ENCODE results near the gene MYO9A.
"Not testable (repeated sequence)": the region's sequence is repeated elsewhere in the genome, so short reads cannot be mapped to it uniquely, and the experiment has no call there.

MYO9A gene

DNA sequence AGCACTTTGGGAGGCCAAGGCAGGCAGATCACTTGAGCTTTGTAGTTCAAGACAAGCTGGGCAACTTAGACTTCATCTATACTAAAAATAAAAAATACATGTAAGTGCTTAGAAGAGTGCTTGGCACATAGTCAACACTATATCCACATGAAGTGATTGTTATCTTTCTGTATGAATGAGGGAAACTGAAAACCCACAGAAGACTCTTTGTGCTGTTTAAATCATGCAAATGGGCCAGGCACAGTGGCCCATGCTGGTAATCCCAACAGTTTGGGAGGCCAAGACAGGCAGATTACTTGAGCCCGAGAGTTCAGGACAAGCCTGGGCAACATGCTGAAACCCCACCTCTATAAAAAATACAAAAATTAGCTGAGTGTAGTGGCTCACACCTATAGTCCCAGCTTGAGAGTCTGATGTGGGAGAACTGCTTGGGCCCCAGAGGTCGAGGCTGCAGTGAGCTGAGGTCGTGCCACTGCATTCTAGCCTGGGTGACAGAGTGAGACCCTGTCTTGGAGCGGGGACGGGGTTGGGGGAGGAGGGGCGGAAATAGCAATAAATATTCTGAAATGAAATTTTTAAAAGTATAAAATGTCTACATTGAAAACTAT is 177.9 kb downstream of the MYO9A start:
- no peak for FAIRE-seq

DNA sequence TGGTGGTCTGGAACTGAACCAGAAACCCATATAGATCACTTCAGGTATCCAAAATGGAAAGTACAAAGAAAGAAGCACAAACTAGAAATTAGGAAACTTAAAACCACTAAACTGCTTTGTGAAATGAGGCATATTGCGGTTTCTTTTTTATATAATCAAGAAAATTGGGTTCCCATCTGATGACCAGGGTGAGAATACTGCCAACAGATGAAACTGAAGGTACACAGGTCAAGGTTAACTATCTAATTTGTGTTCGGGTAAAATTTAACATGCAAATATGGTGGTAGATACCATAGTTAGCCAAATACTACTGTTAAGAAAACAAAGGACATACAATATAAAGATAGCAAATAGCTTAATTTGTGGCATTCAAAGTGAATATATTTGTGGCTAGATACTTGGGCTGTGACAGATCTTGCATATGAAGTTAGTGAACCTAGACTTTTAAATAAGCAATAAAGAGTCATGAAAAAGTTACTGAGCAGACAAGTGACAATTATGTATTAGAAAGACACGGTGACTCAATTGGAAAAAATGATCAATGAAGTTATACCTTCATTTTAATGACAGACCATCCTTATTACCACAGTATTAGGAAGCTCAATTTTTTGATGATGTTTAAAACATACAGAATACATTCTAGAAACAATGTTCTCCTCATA is 180.2 kb downstream of the MYO9A start:
- no peak for FAIRE-seq

DNA sequence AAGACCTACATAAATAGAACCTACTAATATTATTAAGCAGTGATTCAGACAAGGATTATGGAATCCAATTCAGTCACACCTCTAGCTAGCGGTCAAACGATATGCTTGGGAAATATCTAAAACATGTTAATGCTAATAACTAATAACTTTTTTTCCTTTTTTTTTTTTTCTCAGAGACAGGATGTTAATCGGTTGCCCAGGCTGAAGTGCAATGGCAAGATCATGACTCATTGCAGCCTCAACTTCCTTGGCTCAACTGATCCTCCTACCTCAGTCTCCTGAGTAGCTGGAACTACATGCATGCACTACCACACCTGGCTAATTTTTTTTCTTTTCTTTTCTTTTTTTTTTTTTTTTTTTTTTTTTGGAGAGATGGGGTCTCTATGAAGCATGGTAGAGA is 183.5 kb downstream of the MYO9A start:
- FAIRE-seq = no peak

DNA sequence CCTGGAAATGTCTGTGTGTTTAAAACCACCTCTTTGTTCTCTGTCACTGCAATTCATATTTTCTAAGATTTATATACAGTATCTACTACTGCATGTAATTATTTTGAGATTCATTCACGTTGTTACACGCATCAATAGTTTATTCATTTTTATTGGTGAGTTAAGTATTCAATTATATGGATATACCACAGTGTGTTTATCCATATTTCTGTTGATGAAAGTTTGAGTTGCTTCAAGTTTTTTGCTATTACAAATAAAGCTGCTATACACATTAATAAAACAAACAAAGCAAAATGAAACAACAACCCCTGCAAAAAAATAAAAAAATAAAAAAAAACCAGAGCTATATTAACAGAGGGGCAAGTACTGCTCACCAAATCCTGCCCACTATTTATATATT is 185.3 kb downstream of the MYO9A start:
- no peak for FAIRE-seq

DNA sequence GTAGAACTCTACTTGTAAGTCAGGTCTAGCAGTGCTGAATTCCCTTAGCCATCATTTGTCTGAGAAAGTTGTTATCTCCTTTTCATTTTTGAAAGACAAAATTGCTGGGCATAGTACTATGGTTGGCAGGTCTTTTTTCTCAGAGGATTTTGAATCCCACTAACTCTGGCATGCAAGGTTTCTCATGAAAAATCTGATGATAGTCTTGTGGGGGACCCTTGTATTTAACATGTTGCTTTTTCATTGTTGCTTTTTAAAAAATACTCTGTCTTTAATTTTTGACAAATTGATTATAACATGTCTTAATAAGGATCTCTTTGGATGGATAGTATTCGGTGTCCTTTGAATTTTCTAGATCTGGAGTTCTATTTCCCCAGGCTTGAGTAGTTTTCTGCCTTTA is 186.7 kb downstream of the MYO9A start:
- no peak for FAIRE-seq

DNA sequence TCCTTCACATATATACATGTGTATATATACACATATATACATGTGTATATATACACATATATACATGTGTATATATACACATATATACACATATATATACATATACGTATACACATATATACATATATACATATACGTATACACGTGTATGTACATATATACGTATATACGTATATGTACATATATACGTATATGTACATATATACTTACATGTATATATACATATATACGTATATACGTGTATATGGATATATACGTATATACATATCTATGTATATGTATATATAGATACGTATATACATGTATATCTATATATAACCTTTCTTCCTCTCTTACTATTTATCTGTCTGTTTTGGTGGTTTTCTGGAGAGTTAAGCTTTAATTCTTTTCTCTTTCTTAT is 192.8 kb downstream of the MYO9A start:
- FAIRE-seq = peak; percentile 34

DNA sequence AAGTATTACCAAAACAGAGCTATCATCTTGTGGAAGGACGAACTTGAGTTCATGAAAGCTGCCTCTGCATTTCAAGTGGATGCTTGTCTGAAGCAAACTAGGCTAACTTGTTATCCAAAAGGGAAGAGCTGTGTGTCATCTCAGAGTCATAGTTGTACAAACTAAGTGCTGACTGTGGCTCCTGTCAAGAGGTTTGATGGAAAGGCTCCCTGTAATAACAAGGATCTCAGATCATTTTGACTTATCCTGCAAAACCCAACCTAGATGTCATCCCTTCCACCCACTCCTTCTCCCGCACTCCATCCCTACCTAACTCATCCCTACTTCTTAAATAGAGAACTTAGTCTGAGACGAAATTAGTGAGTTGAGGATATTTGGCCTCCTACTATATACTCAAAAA is 196.8 kb downstream of the MYO9A start:
- no peak for FAIRE-seq

DNA sequence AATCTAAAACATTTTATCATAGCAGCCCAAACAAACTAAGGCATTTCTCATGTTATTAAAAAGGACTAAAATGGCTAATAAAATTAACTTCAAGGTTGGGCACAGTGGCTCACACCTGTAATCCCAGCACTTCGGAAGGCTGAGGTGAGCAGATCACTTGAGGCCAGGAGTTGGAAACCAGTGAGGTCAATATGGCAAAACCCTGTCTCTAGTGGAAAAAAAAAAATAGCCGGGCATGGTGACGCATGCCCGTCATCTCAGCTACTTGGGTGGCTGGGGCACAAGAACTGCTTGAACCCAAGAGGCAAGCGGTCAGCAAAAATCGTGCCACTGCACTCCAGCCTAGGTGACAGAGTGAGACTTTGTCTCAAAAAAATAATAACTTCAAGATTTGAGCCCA is 197.4 kb downstream of the MYO9A start:
- FAIRE-seq = no peak

DNA sequence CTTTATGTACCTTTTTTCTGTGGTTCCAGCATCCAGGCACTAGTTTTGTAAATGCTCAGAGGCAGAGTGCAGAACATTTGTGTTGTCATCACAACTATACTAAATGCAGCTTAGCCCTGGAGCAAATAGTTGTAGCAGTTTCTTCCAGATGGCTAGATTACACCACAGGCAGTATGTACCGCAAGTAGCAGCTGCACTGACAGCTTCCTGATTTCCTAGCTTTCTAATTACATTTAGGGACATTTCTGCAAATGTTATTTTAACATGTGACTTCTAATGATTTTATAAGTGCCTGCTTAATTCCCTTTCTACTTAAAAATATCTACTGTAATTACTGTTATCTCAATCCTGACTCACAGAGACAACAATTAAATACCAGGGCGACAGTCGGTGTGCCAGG is 201.1 kb downstream of the MYO9A start:
- no peak for FAIRE-seq

DNA sequence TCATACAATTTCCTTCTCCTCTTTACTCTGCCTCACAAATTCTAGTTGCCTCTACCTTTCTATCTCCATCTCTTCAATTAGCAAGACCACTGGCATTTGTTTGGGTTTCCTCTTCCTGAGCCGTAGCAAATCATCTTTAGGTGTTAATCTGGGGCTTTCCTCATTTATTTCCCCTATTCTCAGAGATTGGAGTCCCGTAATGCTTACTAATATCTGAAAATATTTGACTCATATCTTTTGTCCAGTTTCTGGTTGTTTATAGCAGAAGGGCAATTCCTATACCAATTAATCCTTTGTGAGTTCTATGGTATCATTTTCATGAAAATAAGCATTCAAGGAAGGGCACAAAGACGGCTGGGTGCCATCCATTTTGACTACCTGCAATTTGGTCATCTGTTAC is 203.9 kb downstream of the MYO9A start:
- FAIRE-seq = no peak

DNA sequence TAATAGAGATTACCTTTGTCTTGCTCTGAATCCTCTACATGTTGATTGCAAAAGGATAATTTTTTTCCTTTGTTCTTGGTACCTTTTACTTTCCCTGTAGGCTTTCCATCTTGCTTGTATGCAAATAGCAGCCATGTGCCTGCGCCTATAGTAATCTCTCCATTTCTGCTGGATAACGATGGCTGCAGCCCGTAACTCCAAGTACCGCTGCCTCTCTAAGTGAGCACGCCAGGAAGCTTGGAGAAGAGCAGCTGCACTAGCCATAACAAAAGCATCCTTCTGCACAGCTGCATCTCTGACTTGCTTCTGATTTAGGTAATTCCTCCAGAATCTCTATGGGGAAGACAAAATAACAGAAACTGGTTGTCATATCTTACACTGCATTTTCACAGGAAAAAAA is 218.3 kb downstream of the MYO9A start:
- no peak for FAIRE-seq

DNA sequence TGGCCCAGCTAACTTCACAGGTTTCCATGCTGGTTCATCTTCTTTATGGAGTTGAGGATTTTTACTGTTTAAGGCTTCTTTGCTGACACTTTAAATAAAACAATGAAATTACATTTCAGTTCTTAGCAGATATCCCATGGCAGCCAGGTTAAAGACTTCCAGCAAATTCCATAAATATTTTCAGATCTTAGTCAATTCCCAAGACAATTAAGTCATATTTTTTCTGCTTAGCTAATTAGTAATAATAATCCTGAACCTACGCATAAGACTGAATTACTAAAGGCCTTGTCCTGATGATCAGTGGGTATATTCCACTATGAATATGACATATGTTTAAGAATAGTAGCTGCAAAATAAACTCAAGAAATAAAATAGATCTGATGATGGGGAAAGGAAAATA is 224.3 kb downstream of the MYO9A start:
- FAIRE-seq = no peak

DNA sequence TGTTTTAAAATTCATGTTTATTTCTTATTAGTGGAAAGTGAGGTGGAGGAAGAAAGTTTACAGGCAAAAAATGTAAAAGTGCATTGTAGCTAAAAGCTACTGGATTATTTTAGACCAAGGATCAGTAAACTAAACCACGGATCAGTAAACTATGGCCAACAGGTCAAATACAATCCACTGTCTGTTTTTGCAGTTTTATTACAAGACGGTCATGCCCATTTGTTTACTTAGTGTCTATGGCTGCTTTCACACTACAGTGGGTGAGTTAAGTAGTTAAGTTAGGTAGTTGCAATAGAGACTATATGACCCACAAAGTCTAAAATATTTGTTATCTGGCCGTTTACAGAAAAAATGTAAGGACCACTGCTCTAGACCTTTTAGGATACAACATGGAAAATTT is 225.6 kb downstream of the MYO9A start:
- FAIRE-seq = no peak

DNA sequence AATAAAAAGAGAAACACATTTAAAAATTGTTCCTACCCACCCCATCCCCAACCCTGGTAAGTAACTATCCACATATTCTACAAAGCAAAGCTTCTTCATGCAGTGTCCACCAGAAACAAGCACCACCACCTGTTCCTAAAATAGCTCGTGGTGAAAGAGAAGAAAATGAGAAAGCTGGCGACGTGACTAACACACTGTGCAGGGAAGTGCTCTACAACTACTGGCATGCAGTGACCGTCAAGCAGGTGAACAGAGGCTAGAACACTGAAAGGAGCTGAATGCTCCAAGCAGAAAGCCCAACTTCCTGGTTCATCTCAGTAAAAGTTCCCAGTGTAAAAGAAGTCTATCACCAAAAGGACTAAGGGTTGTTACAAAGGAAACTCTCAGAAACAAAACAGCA is 226.9 kb downstream of the MYO9A start:
- no peak for FAIRE-seq

DNA sequence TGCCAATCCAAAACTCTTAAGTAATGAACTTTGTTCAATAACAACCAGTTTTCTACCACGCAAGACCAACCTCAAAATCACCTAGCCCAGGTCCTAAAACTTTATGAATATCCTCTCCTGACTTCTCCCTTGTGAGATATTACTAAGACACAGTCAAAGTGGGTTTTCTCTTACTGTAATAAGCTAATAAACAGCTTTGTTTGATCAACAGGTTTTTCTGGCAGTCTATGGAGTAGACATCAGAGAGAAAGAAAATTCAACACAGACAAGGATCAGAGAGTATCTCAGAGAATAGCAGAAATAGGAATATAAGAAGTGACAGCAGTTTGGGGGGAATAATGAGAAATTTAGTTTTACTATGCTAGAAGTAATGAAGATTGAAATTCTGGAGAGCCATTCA is 228.0 kb downstream of the MYO9A start:
- no peak for FAIRE-seq

DNA sequence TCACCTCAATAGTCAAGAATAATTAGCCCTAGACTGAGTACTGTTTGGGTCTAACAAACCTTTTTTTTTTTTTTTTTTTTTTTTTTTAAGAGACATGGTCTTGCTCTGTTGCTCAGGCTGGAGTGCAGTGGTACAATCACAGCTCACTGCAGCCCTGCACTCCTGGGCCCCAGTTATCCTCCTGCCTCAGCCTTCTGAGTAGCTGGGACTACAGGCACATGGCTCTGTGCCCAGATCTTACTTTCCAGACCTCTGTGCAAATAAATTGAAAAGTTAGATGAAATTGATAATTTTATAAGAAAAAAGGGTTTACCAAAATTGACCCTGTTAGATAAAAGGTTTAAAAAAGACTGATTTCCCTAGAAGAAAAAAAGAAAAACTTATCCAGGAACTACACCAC is 228.6 kb downstream of the MYO9A start:
- no peak for FAIRE-seq

DNA sequence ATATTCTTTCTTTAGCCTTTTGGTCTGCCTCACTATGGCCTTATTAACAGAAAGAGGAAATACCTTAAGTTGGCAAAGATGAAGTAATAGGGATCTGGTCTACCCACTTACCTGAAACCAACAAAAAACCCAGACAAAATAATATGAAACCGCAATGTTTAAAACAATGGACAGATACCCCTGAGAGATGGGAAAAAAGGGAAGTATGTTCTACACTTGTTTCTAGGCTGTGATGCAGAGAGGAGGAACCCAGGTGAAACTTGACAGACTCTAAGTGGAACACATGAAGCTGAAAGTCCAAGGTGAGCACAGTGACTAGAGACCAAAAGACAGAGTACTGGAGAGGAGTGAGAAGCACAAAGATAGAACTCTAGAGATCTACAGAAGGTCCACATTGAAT is 229.2 kb downstream of the MYO9A start:
- no peak for FAIRE-seq

DNA sequence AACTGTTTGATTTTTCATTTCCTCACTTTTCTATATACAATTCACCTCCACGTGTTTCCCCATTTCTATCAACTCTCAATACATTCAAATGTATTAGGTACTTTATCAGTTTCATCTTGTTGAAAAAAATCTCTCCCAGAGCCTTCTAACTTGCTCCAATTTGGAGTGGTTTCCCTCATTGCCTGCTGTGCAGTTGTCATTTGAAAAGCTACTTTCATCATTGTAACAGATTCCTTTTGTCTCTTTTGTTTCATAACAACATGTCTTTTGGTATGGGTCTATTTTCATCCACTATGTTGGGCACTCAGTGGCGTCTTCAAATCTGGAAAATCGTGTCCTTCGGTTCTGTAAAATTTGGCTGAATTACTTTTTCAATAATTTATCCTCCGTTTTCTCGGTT is 232.6 kb downstream of the MYO9A start:
- FAIRE-seq = no peak

DNA sequence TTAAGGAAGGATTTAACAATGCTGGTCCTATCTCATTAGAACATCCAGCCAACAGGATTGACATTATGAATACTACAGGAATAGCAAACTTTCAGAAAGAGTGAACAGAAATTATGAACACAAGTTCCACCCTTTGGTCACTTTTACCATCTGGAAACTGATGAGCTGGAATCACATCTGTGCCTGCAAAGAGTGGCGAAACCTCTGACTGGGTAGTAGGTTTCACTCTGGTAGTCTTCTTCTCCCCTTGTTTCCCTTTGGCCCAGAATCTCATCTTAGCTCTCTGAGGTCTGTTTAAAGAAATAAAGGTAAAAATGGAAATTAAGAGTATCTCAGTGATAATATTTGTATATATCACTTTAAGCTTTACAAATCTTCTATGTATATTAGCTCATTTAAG is 234.5 kb downstream of the MYO9A start:
- no peak for FAIRE-seq

DNA sequence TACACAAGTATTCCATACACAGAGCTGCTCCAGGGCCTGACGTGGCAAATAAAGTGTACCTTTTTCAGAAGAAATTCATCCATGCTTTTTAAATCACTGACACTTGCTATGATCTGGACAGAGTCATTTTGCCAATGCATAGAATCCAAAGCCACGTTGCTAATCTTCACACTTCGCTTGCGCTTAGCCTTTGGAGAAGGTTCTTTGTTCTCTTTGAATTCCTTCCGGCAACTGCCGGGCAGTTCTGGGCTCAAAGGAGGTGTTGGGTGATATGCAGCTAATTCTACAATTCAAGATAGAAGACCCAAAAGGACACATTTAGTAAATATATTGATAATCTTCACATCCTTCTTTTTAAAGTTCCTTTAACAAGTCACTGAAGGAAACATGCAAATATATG is 237.7 kb downstream of the MYO9A start:
- no peak for FAIRE-seq

DNA sequence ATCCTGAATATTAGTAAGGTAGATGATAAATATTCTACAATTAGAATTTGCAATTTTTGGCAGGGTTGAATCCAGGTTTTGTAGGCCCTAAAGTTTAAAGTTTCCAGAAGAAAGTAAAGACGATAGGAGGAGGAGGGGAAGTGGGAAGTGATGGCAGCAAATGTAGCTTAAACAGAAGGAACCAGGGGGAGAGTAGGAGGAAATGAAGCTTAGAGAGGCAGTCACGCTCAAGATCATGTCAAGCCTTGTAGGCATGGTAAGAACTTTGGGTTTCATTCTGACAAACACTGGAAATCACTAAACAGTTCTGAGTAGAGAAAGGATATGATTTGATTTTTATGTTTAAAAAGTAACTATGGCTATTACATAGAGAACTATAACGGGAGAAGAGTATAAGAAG is 243.7 kb downstream of the MYO9A start:
- FAIRE-seq = no peak

DNA sequence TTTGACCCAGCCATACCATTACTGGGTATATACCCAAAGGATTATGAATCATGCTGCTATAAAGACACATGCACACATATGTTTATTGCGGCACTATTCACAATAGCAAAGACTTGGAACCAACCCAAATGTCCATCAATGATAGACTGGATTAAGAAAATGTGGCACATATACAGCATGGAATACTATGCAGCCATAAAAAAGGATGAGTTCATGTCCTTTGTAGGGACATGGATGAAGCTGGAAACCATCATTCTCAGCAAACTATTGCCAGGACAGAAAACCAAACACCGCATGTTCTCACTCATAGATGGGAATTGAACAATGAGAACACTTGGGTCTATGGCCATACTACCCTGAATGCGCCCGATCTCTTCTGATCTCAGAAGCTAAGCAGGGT is 259.7 kb downstream of the MYO9A start:
- FAIRE-seq = not testable (repeated sequence)

DNA sequence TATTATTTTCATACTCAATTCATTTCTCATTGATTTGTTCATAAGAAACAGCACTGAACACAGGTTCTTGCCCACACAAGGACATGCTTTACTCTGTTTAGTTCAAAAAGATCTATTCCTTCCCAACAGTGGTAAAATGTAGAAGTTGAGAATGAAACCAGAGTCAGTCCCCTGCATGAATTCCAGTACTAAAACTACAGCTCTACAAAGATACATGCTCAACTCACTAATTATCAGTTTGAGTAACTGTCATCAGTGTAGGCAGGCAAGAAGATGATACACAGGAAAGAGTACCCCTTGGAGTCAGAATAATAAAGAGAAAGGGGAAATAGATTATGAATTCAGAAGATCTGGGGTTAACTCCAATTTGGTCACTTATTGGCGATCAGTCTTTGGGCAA is 264.4 kb downstream of the MYO9A start:
- no peak for FAIRE-seq

DNA sequence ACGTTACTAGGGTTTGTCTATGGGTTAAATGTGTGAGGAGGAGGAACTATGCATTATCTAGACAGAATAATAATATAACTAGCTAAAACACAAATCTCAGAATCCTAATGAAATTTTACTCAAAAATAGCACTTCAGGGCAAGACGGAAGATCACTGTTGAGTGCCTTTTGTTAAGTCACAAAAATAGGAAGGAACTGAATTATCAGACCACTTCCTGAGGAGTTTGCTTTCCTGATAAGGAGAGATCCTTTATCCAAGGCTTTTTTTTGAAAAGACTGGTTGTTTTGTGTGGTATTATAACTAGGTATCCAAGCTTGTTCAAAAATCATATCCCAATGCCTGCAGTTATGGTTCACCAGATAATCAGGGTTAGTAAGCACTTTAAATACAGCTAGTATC is 273.0 kb downstream of the MYO9A start:
- FAIRE-seq = no peak

DNA sequence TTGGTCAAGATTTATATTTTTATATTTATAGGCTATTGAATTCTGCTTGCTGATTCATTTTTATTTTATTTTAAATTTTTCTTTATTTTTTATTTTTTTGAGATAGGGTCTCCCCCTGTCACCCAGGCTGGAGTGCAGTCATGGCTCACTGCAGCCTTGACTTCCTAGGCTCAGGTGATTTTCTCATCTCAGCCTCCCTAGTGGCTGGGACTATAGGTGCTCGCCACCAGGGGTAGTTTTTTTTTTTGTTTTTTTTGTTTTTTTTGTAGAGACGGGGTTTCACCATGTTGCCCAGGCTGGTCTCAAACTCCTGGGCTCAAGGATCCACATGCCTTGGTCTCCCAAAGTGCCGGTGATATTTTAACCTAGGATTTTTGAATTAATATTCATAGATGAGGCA is 276.4 kb downstream of the MYO9A start:
- FAIRE-seq = no peak
